ENCODE data around the gene GSN.

DNA sequence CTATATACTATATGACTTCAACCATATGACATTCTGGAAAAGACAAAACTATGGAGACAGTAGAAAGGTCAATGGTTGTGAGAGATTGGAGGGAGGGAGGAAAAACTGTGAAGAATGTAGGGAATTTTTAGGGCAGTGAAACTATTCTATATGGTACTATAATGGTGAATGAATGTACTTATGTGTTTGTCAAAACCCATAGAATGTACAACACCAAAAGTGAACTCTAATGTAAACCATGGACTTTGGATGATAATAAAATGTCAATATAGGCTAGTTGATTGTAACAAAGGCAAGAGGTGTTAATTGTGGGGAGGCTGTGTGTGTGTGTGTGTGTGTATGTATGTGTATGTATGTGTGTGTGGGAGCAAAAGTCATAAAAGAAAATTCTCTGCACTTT is 112.9 kb downstream of the GSN start:
- TF ChIP-seq, protein P1, sequence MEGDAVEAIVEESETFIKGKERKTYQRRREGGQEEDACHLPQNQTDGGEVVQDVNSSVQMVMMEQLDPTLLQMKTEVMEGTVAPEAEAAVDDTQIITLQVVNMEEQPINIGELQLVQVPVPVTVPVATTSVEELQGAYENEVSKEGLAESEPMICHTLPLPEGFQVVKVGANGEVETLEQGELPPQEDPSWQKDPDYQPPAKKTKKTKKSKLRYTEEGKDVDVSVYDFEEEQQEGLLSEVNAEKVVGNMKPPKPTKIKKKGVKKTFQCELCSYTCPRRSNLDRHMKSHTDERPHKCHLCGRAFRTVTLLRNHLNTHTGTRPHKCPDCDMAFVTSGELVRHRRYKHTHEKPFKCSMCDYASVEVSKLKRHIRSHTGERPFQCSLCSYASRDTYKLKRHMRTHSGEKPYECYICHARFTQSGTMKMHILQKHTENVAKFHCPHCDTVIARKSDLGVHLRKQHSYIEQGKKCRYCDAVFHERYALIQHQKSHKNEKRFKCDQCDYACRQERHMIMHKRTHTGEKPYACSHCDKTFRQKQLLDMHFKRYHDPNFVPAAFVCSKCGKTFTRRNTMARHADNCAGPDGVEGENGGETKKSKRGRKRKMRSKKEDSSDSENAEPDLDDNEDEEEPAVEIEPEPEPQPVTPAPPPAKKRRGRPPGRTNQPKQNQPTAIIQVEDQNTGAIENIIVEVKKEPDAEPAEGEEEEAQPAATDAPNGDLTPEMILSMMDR (IDR thresholded peaks at IDR 0.05) = no peak
- TF ChIP-seq POLR2A (IDR thresholded peaks at IDR 0.05) = no peak
